HG03095 (cell line): ENCODE measurements around the gene SHMT2.
"Not testable (repeated sequence)": the region's sequence is repeated elsewhere in the genome, so short reads cannot be mapped to it uniquely, and the experiment has no call there.

Source experiments
- ATAC-seq: cut with Tn5 transposase; IDR thresholded peaks from one replicate; pipeline ENCODE4 v1.9.1; 2021; ENCODE audit warnings: moderate library complexity; ENCODE audit not compliant: unreplicated experiment

SHMT2 gene

GRCh38 chr12:57261428-57261865 lies 31.9 kb downstream of the SHMT2 start:
- no peak for ATAC-seq

- no peak for ATAC-seq
Measured at GRCh38 chr12:57262126-57262822, 32.8 kb downstream of the SHMT2 start.

GRCh38 chr12:57263096-57263495 lies 33.6 kb downstream of the SHMT2 start:
- no peak for ATAC-seq

DNA sequence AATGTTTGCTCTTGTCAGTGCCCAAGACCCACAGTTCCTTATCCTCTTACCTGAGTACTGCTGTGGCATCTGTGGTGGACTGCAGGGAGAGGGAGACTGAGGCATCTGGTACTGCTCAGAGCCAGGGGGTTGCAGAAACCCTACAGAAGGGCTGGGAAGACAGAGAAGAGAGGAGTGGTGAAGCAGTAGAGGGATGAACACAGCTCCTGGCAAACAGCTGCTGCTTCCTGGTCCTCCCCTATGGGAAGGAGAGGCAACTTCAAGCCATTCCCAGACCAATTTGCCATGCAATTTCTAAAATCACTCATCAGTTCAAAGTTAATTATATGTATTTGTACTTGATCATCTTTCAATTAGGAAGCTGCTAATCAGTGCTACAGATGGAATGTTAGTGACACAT lies 37.2 kb downstream of the SHMT2 start:
- ATAC-seq: no peak

DNA sequence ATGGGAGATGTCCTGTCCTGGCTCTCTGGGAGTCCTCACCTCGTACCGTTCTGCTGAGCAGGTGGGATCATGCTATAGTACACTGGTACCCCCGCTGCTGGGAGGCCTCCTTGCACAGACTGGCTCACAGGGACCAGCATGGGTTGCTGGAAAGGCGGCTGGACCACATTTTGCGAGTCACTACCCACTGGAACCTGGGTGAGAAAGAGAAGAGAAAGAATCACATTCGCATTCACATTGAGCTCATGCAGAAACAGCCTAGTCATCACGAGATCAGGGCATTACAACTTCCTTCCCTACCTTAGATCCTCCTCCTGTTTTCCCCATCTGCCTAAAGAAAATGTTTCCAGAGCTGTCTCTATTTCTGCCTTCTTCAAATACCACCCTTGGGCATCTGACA lies 38.8 kb downstream of the SHMT2 start:
- ATAC-seq: no peak

DNA sequence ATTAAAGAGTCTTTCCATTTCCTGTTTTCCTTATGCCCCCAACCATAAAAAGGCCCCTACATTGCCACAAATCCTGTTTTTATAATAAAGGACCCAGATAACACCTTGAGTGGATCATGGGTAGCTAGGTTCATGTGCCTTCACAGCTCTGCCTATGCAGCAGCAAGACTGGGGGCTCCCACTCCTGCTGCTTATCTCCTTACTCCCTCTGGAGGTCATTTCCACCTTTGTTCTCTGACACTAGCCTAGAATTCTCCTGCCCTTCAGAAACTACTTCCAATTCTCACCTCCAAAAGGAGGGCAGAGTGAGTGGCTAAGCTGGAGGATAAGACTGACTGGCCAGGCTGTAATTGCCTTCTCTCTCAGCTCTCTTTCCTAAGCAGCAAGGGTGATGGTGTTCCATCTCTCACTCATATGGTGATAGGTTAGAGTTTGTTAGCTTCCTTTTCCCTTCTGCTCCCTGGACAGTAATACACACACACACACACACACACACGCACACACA lies 41.5 kb downstream of the SHMT2 start:
- ATAC-seq: no peak

DNA sequence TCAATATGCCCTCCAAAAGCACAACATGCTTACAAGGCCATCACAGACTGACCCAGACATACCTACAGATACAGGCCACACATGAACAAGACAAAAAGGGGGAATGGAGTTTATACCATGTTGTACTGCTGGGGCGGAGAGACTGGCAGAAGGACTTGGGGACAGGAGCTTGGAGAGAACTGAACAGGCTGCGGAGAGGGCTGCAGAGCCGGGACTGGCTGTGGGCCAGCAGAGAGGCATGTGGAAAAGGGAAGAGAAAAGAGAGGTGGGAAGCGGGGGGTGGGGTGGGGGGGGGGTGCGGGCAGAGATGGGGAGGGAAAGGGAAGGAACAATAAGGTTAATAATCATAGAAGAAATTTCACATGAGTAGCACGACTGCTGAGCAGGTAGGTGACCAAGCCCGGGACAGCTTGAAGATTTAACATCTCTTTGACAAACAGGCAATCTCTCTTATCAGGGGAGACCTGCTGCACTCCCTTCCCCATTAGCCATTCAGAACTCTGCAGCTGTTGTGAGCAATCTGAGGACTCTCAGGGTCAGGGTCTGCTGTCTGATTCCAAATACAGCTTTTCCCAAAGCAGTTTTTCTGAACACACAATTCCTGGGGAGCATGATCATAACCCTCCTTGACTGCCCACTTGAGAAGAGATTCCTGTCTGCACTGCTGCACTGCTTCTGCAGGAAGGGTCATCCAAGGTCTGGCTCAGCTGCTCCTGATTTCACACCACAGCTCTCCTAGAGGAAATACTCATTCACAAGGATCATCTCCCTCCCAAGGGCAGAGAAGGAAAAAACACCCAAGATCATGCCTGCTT lies 43.0 kb downstream of the SHMT2 start:
- ATAC-seq: no peak

DNA sequence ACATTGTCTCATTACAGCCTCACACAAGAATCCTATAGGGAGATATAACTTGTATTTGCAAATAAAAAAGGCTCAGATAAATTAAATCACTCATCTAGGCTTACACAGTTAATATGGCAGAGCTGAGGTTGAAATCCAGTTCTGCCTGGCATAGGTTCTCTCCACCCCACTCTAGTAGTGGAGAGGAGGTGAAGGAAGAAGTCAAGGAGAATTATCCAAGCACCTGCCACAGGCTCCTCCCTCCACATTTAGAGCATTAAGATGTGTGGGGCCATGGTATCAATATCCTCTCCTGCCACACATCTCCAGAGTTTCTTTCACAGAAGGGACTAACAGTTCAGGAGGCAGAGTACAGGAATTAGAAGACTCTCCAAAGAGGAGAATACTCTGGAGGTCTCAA lies 44.0 kb downstream of the SHMT2 start:
- no peak for ATAC-seq

- ATAC-seq: not testable (repeated sequence)
Measured at GRCh38 chr12:57276233-57276632, 46.7 kb downstream of the SHMT2 start.

DNA sequence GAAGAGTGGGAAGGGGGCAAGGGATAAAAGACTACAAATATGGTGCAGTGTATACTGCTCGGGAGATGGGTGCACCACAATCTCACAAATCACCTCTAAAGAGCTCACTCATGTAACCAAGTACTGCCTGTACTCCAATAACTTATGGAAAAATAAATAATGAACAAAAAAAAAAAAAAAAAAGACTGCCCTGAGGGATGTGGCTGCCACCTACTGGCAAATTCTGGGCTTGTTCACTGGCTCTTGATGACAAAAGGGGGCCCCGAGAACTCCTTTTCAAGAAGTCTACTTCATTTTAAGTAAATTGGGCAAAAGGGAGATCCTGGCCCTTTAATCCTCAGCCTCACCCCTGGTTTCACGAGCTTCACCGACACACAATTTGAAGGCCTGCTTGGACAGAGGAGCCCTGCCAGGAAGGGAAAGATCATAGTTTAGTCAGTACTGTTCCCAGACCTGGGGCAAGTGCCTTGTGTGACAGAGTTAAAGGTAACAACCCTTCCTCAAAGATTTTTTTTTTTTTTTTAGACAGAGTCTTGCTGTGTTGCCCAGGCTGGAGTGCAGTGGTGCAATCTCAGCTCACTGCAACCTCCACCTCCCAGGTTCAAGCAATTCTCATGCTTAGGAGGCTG lies 47.5 kb downstream of the SHMT2 start:
- ATAC-seq: no peak

DNA sequence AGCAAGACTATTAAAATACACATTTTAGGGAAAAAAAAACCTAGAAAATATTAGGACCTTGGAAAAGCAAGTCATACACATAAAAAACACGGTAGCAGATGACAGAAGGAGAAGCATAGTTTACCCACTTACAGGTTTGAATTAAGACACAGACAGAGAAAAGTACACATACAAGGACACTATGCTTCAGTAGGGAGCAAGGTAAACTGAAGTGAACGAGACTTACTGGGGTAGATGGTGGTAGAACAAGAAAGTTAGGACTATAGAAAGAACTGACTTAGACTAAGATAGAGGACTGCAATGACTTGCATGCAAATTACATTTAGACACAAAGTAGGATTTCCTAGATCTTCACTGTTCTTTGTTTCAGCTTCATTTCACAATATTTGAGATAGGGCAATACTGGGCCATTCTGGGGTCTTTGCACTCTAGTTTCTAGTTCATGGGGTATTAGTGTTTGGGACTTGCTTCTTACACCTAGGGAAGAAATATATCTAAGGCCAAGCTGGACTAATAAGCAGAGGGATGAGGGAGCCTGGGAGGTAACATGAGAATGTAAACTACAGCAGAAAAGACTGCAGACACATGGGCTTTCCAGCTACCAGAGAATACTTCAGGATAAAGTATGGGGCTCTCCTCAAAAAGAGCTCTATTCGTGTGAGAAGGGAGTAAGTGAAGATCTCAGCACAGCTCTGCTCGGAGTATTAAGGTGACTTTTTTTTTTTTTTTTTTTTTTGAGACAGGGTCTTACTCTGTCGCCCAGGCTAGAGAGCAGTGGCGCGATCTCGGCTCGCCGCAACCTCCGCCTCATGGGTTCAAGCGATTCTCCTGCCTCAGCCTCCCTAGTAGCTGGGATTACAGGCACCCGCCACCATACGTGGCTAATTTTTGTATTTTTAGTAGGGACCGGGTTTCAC lies 49.2 kb downstream of the SHMT2 start:
- ATAC-seq: no peak

DNA sequence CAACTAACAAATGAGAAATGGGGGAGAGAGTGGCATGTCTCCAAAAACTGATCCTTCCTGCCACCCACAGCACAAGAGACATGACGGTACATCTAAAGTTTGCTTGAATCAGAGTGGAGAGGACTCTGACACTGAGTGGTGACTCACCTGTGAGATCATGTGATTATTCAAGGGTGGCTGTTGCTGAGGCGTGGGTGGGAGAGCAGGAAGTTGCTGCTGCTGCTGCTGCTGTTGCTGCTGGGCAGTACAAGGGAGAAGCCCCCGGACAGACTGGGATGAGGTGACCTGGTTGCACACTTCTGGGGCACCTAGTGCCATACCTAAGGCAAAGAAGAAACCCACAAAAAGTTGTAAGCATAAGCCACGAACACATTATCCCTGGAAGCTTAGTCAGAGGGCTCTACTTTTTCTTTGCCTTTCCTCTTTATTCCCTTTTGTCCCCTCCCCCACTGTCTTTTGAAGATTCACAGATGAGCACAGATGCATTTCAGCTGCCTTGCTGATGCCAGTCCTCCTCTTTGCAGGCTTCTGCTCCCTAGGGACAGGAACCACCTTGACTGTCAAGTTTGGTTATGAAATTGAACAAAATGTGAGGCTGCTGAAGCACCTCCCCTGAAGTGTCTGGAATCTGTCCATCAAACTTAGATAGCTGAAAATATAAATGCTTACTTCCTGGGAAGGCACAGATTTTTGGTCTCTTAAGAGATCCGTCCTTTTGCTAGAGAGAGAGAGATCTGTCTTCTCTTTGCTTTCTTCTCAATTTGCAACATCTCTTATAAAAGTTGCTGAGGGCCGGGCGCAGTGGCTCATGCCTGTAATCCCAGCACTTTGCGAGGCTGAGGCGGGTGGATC lies 50.9 kb downstream of the SHMT2 start:
- ATAC-seq: peak; percentile 81

DNA sequence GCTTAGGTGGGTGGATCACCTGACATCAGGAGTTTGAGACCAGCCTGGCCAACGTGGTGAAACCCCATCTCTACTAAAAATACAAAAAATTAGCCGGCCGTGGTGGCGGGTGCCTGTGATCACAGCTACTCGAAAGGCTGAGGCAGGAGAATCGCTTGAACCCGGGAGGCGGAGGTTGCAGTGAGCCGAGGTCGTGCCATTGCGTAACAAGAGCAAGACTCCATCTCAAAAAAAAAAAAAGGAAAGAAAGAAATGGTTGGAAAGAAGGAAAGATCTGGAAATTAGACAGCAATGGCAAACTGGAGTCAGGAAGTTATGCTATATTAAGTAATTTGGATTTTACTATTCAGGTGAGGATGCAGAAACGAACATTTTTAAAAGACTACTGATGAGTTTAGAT lies 52.6 kb downstream of the SHMT2 start:
- not testable (repeated sequence) for ATAC-seq
